ENCODE data around the gene TACR2.
A peak's percentile ranks its signal among the peaks of the same experiment; 100 is the strongest.

TACR2 gene

GRCh38 chr10:69415951-69416350 is 767 bp downstream of the TACR2 start:
- DNase-seq (no peak), ATAC-seq (no peak)
- no peaks in the 10 kb centered on the region for H3K27me3 Mint-ChIP-seq
- no peak overlapping the region for H3K4me3 Mint-ChIP-seq
- H3K27ac Mint-ChIP-seq, result no peak overlapping the region
- H3K9me3 Mint-ChIP-seq, result no peaks in the 10 kb centered on the region
- H3K4me1 Mint-ChIP-seq, result peaks cover 6% of the 10 kb centered on the region

GRCh38 chr10:69415049-69415448 is 1.7 kb downstream of the TACR2 start:
- no peak overlapping the region for H3K27ac Mint-ChIP-seq
- H3K4me1 Mint-ChIP-seq, result peaks cover 6% of the 10 kb centered on the region
- DNase-seq, result no peak
- ATAC-seq, result no peak
- no peaks in the 10 kb centered on the region for H3K27me3 Mint-ChIP-seq
- H3K9me3 Mint-ChIP-seq, result no peaks in the 10 kb centered on the region
- no peak overlapping the region for H3K4me3 Mint-ChIP-seq

GRCh38 chr10:69414036-69415018 is 2.4 kb downstream of the TACR2 start:
- no peak overlapping the region for H3K27ac Mint-ChIP-seq
- H3K27me3 Mint-ChIP-seq, result no peaks in the 10 kb centered on the region
- DNase-seq (no peak), ATAC-seq (no peak)
- H3K4me1 Mint-ChIP-seq, result peaks cover 6% of the 10 kb centered on the region
- H3K9me3 Mint-ChIP-seq, result no peaks in the 10 kb centered on the region
- no peak overlapping the region for H3K4me3 Mint-ChIP-seq

DNA sequence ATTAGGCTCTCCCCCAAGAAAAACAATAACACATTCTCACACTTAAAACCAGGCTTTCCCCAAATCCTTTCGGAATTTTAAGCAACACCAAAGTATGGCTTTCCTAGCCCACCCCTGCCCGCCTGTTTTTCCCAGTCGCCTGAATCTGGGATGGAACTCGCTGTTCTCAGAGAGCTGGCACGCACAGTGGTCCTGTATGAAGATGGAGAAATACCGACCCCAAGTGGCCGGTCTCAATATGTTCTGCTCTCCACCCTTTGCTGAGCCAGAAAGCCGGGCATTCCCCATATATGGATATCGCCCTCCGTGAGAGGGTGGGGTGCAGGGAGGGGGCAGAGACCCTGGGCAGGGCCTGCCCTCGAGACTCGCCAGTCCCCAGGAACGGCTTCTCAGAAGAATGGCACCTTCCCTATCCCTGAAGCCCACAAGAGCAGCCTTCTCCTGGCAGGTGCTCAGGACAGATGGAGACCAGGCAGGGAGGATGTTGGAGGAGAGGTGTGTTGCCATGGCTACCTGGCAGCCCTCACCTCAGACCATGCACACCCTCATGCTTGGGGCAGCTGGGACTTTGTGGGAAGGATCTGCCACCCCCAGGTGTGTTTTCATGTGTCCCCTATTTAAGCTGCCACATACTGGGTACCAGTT is 3.4 kb downstream of the TACR2 start:
- ATAC-seq (peak; percentile 27), DNase-seq (peak; percentile 31 to 43)
- H3K27ac Mint-ChIP-seq, result no peak overlapping the region
- H3K27me3 Mint-ChIP-seq, result no peaks in the 10 kb centered on the region
- no peaks in the 10 kb centered on the region for H3K9me3 Mint-ChIP-seq
- H3K4me1 Mint-ChIP-seq, result peaks cover 10% of the 10 kb centered on the region
- H3K4me3 Mint-ChIP-seq, result no peak overlapping the region

- Mint-ChIP-seq H3K9me3 (no peaks in the 10 kb centered on the region), H3K27me3 (no peaks in the 10 kb centered on the region), H3K4me3 (no peak overlapping the region), H3K4me1 (peaks cover 20% of the 10 kb centered on the region), H3K27ac (no peak overlapping the region)
- ATAC-seq, result no peak
- DNase-seq, result no peak
Measured at GRCh38 chr10:69412232-69412790, 4.4 kb downstream of the TACR2 start.

- no peak overlapping the region for H3K4me3 Mint-ChIP-seq
- ATAC-seq (no peak), DNase-seq (no peak)
- no peaks in the 10 kb centered on the region for H3K27me3 Mint-ChIP-seq
- H3K27ac Mint-ChIP-seq, result no peak overlapping the region
- H3K4me1 Mint-ChIP-seq, result peaks cover 22% of the 10 kb centered on the region
- H3K9me3 Mint-ChIP-seq, result no peaks in the 10 kb centered on the region
Measured at GRCh38 chr10:69411476-69411875, 5.2 kb downstream of the TACR2 start.

GRCh38 chr10:69410487-69410886 is 6.2 kb downstream of the TACR2 start:
- H3K27ac Mint-ChIP-seq, result no peak overlapping the region
- no peak overlapping the region for H3K4me3 Mint-ChIP-seq
- no peak for ATAC-seq
- no peaks in the 10 kb centered on the region for H3K27me3 Mint-ChIP-seq
- H3K9me3 Mint-ChIP-seq, result no peaks in the 10 kb centered on the region
- DNase-seq, result no peak
- peaks cover 32% of the 10 kb centered on the region for H3K4me1 Mint-ChIP-seq

DNA sequence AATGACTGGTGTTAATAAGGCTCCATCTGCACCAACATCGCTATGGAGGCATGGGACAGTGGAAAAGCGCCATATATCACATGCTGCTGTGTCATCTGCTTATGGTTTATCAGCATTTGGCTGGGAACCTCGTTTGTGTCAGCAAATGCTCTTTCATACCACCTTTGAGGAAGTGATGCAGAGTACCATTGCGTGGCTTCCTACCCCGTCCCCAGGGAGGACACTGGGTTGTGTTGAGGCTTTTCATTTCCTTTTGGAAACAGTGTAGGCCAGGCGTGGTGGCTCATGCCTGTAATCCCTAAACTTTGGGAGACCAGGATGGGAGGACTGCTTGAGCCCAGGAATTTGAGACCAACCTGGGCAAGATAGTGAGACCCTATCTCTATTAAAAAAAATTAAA is 6.8 kb downstream of the TACR2 start:
- Mint-ChIP-seq H3K9me3 (no peaks in the 10 kb centered on the region), H3K4me1 (peaks cover 34% of the 10 kb centered on the region), H3K27ac (no peak overlapping the region), H3K27me3 (no peaks in the 10 kb centered on the region), H3K4me3 (no peak overlapping the region)
- DNase-seq, result no peak
- ATAC-seq, result no peak

DNA sequence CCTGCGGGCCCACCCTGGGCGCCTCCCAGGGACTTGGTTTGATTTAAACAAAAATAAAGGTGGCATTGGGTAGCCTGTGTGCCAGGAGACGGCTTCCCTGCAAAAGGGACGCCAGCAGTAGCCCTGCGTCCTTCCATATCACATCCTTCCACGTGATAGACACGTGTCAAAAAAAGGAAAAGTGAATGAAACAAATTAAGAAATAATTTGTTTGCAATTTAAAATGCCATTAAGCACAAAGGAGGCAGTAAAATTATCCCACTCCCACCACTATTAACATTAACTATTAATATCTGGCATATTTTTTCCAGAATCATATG is 7.6 kb downstream of the TACR2 start:
- no peak for DNase-seq
- H3K4me3 Mint-ChIP-seq, result peak overlapping the region; percentile 46 to 64
- peak overlapping the region; percentile 54 to 81 for H3K27ac Mint-ChIP-seq
- peaks cover 34% of the 10 kb centered on the region for H3K4me1 Mint-ChIP-seq
- ATAC-seq, result no peak
- no peaks in the 10 kb centered on the region for H3K27me3 Mint-ChIP-seq
- no peaks in the 10 kb centered on the region for H3K9me3 Mint-ChIP-seq

- no peaks in the 10 kb centered on the region for H3K27me3 Mint-ChIP-seq
- ATAC-seq, result peak; percentile 97
- H3K27ac Mint-ChIP-seq, result peak overlapping the region; percentile 81 to 92
- DNase-seq, result peak; percentile 90 to 94
- no peaks in the 10 kb centered on the region for H3K9me3 Mint-ChIP-seq
- peaks cover 34% of the 10 kb centered on the region for H3K4me1 Mint-ChIP-seq
- H3K4me3 Mint-ChIP-seq, result peak overlapping the region; percentile 82 to 86
Measured at GRCh38 chr10:69408318-69409175, 8.2 kb downstream of the TACR2 start.

DNA sequence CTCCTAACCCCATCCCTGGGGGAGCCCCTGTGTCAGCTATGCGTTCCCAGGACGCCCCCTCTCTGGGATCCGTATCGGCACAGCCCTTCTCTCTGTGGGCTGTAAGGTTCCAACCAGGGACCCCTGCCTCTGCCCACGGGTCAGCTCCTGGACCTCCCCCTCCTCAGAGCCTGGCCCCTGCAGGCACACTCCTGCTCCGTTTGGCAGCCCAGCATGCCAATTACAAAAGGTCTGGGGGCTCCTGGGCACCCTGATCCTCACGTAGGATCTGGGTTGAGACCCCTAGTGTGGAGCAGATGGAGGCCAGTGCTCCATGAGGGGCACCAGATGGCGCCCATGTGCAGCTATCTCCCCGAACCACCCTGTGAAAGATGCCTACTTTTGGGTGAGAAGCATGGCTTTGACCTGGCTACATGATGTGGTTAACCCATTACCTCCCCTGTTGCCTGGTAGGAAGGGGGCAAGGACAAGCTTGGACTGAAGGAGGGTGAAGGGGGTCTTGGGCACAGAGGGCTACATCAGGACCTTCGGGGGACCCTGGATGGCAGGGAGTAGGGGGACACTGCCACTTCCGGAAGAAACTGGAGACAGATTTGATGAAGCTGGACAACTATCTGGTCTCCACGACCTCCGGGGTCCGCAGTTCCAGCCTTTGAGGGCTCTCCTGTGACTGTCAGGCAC is 9.0 kb downstream of the TACR2 start:
- no peak for ATAC-seq
- H3K9me3 Mint-ChIP-seq, result no peaks in the 10 kb centered on the region

DNA sequence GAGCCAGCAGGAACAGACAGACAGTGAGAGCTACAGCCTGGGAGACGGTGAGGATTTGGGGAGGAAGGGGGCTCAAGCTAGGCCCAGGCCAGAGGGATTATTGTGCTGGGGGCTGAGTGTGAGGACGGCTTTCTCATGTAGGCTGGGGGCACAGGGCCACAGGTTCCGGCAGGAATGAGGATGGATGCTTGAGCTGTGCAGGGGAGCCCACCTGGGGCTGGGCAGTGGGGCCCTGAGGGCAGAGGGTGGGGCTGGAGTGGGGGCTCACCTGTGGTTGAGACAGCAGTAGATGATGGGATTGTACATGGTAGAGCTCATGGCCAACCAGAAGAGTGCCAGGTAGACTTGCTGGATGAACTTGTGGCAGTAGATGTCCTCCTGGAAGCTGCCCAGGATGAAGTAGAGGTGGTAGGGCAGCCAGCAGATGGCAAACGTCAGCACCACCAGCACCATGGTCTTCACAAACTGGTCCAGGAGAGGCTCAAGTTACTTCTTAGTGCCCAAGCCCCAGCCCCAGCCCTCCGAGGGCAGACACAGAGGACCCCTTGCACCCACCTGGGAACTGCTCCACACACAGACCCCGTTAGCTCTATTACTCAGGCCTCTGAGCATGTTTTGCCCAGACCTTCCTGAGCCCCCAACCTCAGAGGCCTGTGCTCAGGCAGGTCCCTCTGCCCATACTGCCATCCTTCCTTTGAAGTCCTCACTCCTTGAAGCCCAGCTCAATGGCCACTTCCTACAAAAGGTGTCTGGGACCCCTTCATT is 9.7 kb downstream of the TACR2 start:
- no peak for ATAC-seq
- Mint-ChIP-seq H3K9me3 (no peaks in the 10 kb centered on the region), H3K27me3 (no peaks in the 10 kb centered on the region), H3K4me3 (no peak overlapping the region), H3K27ac (peak overlapping the region in 1 of 2 donors; percentile 84), H3K4me1 (peaks cover 27% of the 10 kb centered on the region)
- no peak for DNase-seq

More for the DNA sequence above, 9.0 kb downstream of the TACR2 start:
- Mint-ChIP-seq H3K4me1 (peaks cover 27% of the 10 kb centered on the region), H3K27me3 (no peaks in the 10 kb centered on the region), H3K27ac (peak overlapping the region in 1 of 2 donors; percentile 71), H3K4me3 (peak overlapping the region; percentile 72 to 86)
- peak; percentile 35 to 39 for DNase-seq

DNA sequence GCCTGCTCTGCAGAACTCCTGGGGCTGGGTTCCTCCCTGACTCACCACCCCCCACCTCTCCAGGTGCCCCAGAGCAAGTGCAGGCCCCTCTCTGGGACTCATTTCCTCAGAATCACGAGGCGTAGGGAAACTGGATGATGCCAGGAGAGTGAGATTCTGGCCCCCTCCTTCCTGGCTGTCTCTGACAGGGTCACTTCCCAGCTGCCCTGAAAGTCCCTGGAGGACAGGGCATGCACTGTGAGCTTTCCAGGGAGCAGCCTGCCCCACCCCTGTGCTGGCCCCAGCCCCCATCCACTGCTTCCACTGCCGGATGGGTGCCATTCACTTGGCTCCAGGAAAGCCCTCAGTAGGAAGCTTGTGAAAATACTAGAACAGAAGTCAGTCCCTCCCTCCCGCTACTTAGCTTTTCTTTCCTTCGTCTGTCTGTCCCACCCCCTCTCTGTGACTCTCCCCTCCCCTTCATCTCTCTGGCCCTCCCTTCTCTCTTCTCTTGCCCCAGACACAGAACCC is 10.4 kb downstream of the TACR2 start:
- ATAC-seq, result no peak
- Mint-ChIP-seq H3K27me3 (no peaks in the 10 kb centered on the region), H3K9me3 (no peaks in the 10 kb centered on the region), H3K4me3 (no peak overlapping the region), H3K4me1 (peaks cover 27% of the 10 kb centered on the region), H3K27ac (peak overlapping the region in 1 of 2 donors; percentile 84)
- DNase-seq, result no peak

DNA sequence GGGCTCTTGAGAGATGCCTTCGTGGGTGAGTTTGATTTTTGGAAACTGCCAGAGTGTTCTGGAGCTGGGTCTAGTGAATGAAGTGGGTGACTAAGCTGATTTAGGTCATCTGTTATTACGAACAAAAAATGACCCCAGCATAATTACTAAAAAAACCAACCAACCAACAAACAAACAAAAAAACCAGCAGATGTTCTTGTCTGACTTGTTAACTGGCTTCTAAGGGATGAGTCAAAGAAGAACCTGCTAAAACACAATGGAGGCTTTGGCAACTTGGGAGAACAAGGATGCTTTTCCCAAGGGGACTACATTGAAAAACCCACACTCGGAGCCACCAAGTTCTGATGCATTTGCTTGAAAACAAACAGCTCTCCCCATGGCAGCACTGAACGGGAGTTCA is 11.5 kb downstream of the TACR2 start:
- no peak for ATAC-seq
- no peak overlapping the region for H3K4me3 Mint-ChIP-seq
- no peak overlapping the region for H3K27ac Mint-ChIP-seq
- no peaks in the 10 kb centered on the region for H3K9me3 Mint-ChIP-seq
- H3K27me3 Mint-ChIP-seq, result no peaks in the 10 kb centered on the region
- no peak for DNase-seq
- H3K4me1 Mint-ChIP-seq, result peaks cover 27% of the 10 kb centered on the region
